Pons (tissue), 1 donor: Measurements from ENCODE around the gene HMOX2.

Experiments
- DNase-seq: peaks from one replicate; pipeline ENCODE4 v3.0.0-alpha.2; 2016; ENCODE audit warnings: low spot score

HMOX2 gene, protein sequence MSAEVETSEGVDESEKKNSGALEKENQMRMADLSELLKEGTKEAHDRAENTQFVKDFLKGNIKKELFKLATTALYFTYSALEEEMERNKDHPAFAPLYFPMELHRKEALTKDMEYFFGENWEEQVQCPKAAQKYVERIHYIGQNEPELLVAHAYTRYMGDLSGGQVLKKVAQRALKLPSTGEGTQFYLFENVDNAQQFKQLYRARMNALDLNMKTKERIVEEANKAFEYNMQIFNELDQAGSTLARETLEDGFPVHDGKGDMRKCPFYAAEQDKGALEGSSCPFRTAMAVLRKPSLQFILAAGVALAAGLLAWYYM

DNA sequence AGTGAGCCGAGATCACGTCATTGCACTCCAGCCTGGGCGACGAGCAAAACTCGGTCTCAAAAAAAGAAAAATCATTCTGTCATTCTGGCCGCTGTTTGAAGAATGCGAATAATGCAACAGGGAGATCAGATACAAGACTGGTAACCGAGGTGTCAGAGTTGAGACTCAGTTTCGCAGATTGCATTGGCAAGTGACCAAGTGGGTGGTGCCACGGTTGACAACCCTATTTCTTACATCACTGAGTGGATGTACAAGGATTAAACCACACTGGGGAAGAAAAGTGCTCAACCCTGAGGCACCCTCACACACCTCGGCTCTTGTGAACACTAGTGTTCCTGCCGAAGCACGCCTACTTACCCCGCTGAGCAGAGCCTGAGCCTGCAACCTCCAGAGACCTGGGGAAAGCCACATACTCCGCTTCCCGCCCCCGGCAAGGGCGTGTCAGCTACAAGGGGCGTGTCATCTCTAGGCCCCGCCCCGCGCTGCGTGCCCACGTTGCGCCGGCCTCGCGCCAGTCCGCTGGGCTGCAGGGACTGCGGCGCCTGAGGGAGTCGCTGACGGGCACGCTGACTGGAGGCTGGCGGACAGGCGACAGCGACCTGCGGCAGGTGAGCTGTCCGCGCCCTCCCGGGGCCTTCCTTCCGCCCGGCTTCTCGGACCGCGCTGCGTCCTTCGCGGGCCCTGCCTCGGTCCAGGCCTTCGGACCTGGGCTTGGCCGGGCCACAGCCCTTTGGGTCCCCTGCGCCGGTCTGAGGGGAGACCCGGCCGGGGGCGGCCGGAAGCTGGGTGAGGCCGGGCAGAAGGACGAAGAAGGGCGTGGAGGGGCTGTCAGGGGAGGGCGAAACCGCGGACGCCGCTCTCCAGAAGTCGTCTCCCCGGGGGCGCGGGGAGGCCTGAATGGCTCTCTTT lies at the start of gene HMOX2:
TSS of gene HMOX2 (plus strand) at position 519 of the 909 bp plus-strand sequence. CDS start 29,127 bp downstream, outside the sequence.
- peak; percentile 94 for DNase-seq

DNA sequence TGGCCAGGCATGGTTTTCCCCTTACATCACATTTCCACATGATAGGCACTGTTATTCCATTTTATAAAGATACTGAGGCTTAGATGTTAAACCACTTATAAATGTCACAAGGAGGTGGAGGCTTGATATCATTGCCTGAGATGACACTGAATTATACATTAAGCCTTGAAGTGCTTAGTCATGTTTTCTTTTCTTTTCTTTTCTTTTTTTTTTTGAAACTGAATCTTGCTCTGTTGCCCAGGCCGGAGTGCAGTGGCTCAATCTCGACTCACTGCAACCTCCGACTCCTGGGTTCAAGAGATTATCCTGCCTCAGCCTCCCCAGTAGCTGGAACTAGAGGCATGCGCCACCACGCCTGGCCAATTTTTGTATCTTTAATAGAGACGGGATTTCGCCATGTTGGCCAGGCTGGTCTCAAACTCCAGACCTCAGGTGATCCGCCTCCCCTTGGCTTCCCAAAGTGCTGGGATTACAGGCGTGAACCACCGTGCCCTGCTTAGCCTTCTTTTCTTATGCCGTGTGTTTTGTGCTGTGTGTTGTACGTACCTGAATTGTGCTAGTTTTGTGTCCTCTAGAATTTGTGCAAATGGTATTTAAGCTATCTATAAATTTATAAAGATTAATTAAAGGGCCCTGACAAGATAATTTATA lies 49.4 kb upstream of the HMOX2 start:
- DNase-seq: no peak

DNA sequence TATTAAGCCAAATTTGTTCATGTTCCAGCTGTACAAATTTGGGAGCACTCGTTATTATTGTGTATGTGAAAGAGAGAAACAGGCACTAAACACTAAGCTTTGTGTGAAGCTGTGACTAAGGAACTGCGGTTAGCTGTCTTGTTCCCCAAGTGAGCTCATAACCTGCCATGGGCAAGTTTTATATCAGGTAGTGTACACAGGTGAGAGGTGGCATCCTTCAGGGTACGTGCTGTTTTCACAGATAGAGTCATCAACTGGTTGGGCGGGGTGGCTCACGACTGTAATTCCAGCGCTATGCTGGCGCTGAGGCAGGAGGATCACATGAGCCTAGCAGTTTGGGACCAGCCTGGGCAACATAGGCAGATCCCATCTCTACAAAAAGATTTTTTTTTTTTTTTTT lies 47.7 kb upstream of the HMOX2 start:
- no peak for DNase-seq

DNA sequence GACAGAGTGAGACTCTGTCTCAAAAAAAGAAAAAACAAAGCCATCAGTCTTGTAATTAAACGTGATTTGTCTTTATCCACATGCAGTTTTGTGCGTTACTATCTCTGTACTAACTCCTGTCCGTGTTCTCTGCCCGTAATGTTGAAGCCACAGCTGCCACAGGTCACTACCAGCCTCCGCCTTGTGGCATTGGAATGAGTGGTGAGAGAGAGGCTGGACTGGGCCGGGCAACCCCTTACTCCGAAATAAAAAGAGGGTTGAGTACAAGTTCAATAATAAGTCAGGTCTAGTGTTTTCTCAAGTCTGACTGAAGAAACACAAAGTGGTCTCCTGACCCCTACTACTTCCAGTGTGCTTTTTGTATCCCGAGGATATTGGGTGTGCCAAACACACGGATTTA lies 45.2 kb upstream of the HMOX2 start:
- DNase-seq: no peak

DNA sequence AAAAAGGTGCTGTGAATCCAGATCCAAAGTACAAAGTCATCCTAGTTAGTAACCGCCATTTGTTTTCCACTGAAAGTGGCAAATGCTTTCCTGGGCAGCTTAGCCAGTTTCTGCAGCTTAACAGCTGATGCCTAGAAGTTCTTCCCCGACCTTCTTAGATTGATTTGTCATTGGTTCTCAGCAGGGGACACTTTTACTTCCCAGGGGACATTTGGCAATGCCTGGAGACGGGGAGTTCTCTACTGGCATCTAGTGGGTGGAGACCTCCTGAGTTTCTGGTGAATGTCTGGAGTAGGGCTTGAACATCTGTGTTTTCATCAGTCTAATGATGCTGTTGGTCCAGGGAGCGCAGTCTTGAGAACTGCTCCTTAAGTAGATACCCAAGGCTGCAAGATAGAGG lies 43.0 kb upstream of the HMOX2 start:
- DNase-seq: no peak

DNA sequence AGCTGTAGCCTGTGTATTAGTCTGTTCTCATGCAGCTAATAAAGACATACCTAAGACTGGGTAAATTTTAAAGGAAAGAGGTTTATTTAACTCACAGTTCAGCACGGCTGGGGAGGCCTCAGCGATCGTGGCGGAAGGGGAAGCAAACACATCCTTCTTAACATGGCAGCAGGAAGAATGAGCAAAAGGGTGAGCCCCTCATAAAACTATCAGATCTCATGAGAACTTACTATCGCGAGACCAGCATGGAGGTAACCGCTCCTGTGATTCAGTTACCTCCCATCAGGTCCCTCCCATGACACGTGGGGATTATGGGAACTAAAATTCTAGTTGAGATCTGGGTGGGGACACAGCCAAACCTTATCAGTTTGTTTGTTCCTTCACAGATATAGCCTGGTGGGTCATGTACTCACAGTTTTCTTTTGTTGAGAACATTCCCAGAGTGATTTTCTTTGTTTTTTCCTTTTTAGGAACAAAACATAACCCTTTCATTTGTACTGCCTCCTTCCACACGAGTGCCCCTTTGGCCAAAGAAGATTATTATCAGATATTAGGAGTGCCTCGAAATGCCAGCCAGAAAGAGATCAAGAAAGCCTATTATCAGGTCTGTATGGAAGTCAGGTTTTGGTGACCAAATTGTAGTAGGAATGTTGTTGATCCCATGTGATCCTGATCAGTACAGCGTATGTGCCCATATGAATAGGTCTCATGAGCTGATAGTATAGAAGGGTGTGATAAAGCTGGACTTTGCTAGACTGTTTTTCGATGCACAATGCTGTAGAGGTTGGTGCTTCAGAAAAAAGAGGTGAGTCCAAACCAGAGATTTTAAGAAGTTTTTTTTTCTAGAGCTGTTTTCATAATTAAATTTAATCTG lies 42.0 kb upstream of the HMOX2 start:
- DNase-seq: no peak

DNA sequence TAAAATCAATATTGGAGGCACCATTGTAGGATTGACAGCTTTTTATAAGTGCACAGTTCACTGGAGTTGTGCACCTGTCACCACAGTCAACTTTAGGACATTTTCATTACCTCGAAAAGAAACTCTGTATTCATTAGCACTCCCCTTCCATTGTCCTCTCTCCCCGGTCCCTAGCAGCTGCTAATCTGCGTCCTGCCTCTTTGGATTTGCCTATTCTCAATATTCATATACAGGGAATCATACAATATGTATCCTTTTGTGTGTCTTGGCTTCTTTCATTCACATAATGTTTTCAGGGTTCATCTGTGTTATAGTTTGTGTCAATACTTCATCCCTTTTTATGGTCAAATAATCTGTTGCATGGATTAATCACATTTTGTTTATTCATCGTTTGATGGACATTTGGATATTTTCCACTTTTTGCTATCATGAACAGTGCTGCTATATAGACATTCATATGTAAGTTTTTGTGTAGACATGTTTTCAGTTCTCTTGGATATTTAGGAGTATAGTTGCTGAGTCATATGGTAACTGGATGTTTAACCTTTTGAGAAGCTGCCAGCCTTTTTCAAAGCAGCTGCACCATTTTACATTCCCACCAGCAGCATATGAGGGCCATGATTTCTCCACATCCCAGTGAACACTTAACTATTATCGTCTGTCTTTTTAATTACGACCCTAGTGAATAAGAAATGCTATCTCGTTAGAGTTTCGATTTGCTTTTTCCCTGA lies 40.7 kb upstream of the HMOX2 start:
- DNase-seq: no peak

DNA sequence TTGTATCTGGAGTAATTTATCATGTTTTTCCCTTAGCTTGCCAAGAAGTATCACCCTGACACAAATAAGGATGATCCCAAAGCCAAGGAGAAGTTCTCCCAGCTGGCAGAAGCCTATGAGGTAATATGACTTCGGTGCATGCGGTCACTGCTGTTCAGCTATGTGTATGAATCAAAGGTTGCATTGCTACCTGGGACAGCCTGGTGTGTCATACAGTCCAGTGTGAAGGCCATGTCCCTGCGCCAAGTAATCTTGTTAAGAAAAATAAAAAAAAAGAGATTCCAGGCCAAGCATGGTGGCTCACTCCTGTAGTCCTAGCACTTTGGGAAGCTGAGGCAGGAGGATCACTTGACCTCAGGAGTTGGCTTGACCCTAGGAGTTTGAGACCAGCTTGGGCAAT lies 38.8 kb upstream of the HMOX2 start:
- no peak for DNase-seq

DNA sequence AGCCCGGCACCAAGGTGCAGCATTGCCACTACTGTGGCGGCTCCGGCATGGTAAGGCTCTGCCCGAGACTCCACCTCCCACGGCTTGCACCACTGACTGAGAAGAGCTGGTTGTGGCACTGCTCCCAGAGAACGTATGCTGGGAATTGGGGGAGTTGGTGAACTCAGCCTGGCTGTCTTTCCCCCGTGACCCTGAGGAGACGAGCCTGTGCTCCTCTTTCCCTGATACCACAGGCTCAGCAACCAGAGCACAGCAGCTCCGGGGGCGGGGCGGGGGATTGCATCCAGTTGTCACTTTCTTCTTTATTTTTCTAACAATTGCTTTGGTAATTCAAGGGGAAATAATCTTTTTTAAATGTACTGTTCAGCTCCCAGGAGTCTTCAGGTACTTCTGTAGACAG lies 33.8 kb upstream of the HMOX2 start:
- DNase-seq: no peak

DNA sequence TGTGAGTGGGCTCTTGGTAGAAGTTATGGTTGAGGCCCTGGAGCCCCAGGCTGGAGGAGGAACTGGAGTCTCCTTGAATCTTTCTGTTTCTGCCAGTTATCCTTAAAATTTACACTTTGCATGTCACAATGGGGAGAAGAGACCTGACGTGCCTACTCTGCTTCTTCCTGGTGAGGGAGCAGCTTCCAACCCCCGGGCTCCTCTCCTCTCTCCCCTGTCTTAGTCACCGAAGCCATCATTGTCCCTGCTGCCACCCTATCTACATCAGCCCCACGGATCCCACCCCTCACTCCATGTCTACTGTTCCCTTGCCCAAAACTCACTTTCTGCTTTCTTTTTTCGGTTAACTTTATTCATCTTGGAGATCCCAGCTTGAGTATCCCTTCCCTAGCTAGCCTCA lies 32.9 kb upstream of the HMOX2 start:
- no peak for DNase-seq

DNA sequence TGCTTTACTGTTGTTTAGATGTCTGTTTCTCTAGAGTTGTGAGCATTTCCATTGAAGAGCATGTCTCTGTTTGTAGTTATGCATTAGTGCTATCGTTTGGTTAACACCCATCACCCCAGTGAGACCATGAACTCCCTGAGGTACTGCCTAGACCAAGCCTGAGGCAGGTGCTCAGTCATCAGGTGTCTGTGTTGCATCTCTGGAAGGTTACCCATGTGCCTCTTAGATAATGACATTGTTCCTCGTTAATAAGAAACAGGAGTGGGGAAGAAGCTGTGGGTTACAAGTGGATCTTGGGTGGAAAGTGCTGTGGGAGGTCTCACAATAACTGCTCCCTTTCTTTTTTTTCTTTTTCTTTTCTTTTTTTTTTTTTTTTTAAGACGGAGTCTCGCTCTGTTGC lies 32.2 kb upstream of the HMOX2 start:
- no peak for DNase-seq

DNA sequence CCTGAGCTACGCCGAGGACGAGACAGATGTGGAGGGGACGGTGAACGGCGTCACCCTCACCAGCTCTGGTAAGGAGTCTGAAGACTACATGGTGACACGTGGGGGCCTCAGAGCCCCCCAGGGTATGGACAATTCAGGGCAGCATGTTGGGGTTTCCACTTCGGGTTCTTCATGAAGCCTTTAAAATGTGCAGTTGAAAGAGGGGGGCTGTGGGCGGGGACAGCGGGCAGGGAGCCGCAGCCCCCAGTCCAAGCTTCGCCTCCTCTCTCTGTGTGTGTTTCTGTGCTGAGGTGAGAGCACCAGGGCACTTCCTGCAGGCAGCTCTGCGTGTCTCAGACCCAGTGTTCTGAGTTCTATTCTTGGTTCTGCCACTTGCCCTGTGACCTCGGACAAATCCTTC lies 25.8 kb upstream of the HMOX2 start:
- DNase-seq: no peak

DNA sequence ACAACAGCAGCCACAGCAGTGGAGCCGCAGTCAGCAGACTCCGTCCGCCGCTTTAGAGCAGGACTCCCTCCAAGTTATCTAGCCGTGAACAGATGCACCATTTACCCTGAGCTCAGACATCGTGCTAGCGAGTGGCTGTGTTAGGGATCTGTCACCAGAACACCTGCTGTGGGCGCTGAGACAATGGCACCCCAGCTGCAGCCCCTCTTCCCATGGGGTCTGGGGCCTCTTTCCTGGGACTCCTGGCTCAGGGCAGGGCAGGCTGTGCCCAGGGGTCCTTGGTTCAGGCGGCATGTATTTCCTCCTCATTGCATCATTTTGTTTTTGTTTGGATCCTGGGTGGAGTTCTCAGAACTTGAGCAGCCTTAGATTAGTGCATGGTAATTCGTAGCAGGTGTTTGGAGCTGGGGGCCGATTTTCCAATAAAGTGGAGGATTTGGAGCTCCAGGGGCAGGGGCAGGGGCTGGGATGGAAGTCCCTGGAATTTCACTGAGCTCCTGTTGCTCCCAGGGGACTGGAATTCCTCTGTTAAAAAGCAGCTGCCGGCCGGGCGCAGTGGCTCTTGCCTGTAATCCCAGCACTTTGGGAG lies 25.2 kb upstream of the HMOX2 start:
- no peak for DNase-seq

DNA sequence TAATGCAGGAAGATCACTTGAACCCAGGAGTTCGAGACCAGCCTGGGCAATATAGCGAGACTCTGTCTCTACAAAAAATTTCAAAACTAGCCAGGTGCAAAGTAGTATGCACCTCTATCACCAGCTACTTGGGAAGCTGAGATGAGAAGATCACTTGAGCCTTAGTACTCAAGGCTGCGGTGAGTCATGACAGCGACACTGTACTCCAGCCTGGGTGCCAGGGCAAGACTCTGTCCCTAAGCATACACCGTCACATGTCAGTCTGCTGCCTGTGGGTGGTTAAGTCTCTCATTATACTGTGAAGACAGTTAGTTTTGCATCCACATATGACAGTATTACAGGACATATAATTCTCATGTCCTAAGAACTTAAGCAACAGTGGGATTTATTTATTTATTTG lies 23.5 kb upstream of the HMOX2 start:
- DNase-seq: no peak

DNA sequence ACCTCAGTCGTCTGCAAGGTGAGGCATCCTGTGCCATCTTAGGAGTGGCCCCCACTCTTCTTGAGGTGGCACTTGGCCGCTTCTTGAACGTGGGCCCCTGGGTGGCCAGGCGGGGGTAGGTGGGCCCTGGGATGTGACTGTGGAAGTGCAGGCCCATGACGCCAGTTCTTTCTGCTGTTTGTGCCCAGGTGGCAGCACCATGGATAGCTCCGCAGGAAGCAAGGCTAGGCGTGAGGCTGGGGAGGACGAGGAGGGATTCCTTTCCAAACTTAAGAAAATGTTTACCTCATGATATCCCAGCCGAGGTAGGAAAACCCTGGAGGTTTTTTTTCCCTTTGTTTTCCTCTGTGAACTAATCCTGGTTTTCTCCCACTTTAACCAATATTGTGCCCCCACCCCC lies 21.6 kb upstream of the HMOX2 start:
- no peak for DNase-seq

DNA sequence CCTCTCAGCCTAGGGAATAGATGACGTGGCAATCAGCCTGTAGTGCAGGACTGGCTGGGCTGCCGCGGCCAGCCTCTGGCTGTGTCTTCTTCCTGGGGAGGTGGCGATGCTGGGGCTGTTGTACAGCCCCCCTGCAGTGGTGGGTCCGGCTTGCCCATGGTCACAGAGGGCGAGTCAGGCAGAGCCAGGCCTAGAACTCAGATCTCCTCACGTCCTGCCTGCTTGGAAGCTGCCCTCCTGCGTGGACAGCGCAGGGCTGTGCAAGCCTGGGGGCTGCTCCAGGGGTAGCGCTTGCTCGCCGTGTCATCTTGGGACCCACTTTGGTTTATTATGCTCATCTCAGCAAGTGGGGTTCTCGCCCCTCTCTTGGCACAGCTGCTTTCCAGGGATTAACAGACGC lies 21.1 kb upstream of the HMOX2 start:
- no peak for DNase-seq

DNA sequence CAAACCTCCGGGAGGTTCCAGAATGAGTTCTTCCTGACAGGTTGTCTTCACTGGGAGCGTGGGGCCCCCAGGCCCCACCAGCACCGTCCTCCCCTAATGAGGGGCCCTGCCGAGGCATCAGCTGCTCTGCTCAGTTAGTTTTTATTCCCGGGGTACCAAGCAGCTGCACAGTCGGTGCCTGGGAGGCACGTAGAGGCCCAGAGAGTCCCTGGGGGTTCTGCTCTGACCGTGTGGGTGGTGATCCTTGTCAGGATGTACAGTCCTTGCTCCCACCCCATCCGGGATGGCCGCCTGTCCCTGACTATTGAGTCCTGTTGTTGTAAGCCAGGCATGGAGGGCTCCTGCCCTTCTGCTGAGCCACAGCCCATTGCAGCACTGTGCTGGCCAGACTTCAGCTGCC lies 20.2 kb upstream of the HMOX2 start:
- no peak for DNase-seq

DNA sequence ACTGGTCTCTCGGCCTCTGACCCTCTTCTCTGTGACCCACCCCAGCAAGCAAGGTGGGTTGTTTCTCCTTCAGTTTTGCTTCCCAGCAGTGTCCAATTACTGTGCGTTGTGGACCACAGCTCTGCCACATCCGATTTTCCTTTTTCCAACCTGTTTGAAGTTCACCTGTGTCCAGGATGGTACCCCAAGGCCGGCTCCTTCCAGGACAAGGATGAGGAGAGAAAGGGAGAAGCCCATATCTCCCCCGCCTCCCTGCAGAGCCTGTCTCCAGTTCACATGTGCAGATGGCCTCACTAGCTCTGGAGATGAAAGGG lies 15.3 kb upstream of the HMOX2 start:
- peak; percentile 40 for DNase-seq

DNA sequence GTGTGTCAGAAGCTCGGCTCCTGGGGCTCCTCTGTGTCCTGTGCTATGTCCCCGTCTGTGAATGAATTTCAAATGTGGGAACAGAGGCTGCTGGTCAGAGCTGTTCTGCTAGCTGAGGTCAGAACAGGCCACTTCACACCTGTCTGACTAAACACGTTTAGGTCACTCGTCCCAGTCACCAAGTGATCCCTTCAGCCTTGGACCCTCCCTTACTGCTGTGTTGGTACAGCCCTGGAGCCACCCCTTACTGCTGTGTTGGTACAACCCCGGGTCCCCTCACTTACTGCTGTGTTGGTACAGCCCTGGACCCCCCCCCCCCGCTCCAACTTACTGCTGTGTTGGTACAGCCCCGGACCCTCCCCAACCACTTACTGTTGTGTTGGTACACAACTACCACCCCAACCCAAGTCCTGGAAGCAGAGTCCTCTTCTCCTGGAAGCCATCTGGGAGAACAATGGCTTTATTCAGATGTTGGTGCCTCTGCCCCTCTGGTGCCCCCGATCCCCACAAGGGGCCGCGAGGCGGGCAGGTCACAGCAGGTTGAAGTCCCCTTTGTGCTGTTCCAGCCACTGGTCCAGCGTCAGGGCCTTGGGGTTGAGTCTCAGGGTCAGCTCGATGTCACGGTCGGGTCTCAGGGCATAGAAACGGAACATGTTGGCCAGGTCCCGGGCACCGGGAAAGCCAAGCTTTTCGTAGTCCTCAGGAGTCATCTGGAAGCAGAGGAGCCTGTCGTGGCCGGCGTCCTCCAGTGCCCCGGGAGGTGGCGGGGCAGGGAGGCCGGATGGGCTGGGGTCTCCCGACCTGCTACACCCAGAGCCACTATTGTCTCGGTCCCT lies 14.7 kb upstream of the HMOX2 start:
- DNase-seq: peak; percentile 70

DNA sequence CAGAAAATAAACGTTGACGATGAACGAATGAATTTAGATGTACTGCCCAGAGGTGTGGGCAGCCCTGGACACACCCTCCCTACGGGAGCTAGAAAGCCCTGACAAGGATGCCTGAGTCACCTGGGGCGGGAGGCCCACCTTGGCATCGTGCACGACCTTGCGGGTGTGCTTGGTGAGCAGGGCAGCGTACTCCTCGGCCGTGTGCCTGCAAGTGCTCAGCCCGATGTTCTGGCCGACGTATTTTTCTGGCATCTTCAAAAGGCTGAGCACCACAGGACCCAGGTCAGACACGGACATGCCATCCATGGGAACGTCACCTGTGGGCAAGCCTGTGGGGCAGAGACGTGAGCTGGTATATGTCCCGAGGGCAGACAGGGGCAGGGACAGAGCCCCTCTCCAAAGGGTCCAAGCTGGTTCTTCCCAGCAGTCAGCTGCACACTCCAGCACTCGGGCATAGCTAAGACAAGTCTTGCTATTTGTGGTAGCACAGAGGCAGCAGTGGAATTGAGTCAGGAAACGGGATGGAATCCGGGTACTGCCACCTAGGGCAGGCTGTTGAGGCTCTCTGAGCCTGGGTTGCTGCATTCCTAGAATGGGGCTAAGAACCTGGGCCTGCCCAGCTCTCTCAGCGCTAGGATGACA lies 12.6 kb upstream of the HMOX2 start:
- no peak for DNase-seq
